ENCODE measurements around the gene SHMT2. TPM values are rescaled to one million over a fixed set of nuclear protein-coding genes. Genes with fewer than 3 reads are reported as not detected.

Gene SHMT2
- total RNA-seq, 1 experiment from 2014 or later, result 227 TPM

GRCh38 chr12:57229046-57229633 is 371 bp upstream of the SHMT2 start:
- H4K20me1 ChIP-seq (ENCODE audit: insufficient read depth), result peaks cover 20% of the 10 kb centered on the region

GRCh38 chr12:57230381-57231155 is 1.1 kb downstream of the SHMT2 start:
- TSS peak; percentile 46 for BruUV-seq (replicated peaks)
- no peak for DNase-seq
- no peaks in the 10 kb centered on the region for H3K9me2 ChIP-seq (ENCODE audit: insufficient read depth)
- intact Hi-C loops (cut with micrococcal nuclease; ENCODE audit: unreplicated experiment), result no loop called here
- no peak for TF ChIP-seq EZH2 (IDR thresholded peaks at IDR 0.05; ENCODE audit: low read depth)
- no peak for TF ChIP-seq CTCF (conservative IDR thresholded peaks at IDR 0.05)
- peak overlapping the region; percentile 97 for H3K27ac ChIP-seq
- H3K79me2 ChIP-seq (ENCODE audit: low read depth), result peaks cover 45% of the 10 kb centered on the region
- peaks cover 53% of the 10 kb centered on the region for H3F3A ChIP-seq (ENCODE audit: insufficient read depth, low read depth)
- H3K27me3 ChIP-seq (ENCODE audit: insufficient read depth, low read depth), result no peaks in the 10 kb centered on the region
- no peak overlapping the region for H2AFZ ChIP-seq
- ChIA-PET POLR2A (ENCODE audit: unreplicated experiment) (interaction anchor here (0.5 to 0.8 kb wide), 3 partner anchors 13 to 542 kb away, joined by 3 to 5 read pairs (median 3); no protein-coding TSS in a partner anchor), CTCF (interaction anchor here (0.5 to 1.9 kb wide), 3 partner anchors 8 to 89 kb away, joined by 3 to 30 read pairs (median 14); no protein-coding TSS in a partner anchor)
- peak overlapping the region; percentile 95 for H3K4me3 ChIP-seq
- peaks cover 23% of the 10 kb centered on the region for H4K20me1 ChIP-seq (ENCODE audit: insufficient read depth)
- peaks cover 30% of the 10 kb centered on the region for H3K4me1 ChIP-seq (replicated peaks; ENCODE audit: insufficient read depth)
- peak overlapping the region; percentile 97 for H3K4me2 ChIP-seq
- H3K36me3 ChIP-seq (ENCODE audit: low read depth), result peaks cover 38% of the 10 kb centered on the region
- no peaks in the 10 kb centered on the region for H3K9me3 ChIP-seq (ENCODE audit: insufficient read depth, low read depth)

More at GRCh38 chr12:57229046-57229633, 371 bp upstream of the SHMT2 start:
- TF ChIP-seq CTCF (conservative IDR thresholded peaks at IDR 0.05) (peak; percentile 29; the same call in 1 of the 2 replicates), EZH2 (IDR thresholded peaks at IDR 0.05; ENCODE audit: low read depth) (no peak)
- peaks cover 33% of the 10 kb centered on the region for H3K36me3 ChIP-seq (ENCODE audit: low read depth)
- intact Hi-C loops (cut with micrococcal nuclease; ENCODE audit: unreplicated experiment), result no loop called here
- no peaks in the 10 kb centered on the region for H3K27me3 ChIP-seq (ENCODE audit: insufficient read depth, low read depth)
- ChIA-PET POLR2A (ENCODE audit: unreplicated experiment) (interaction anchor here (0.7 to 1.0 kb wide), 2 partner anchors 117 to 768 kb away, joined by 3 to 5 read pairs; partner anchors contain the start of gene STAT6), CTCF (interaction anchor here (0.7 to 1.9 kb wide), 6 partner anchors 9 to 160 kb away, joined by 3 to 30 read pairs (median 4); partner anchors contain the start of gene NEMP1)
- peak overlapping the region; percentile 97 for H3K27ac ChIP-seq
- DNase-seq, result no peak
- no peaks in the 10 kb centered on the region for H3K9me2 ChIP-seq (ENCODE audit: insufficient read depth)
- peaks cover 30% of the 10 kb centered on the region for H3K4me1 ChIP-seq (replicated peaks; ENCODE audit: insufficient read depth)
- peaks cover 42% of the 10 kb centered on the region for H3F3A ChIP-seq (ENCODE audit: insufficient read depth, low read depth)
- BruUV-seq (replicated peaks), result TSS peak; percentile 85
- no peaks in the 10 kb centered on the region for H3K9me3 ChIP-seq (ENCODE audit: insufficient read depth, low read depth)
- peak overlapping the region; percentile 73 for H2AFZ ChIP-seq
- H3K79me2 ChIP-seq (ENCODE audit: low read depth), result peaks cover 45% of the 10 kb centered on the region
- peak overlapping the region; percentile 97 for H3K4me2 ChIP-seq
- peak overlapping the region; percentile 95 for H3K4me3 ChIP-seq

- TF ChIP-seq EZH2 (IDR thresholded peaks at IDR 0.05; ENCODE audit: low read depth) (no peak), CTCF (conservative IDR thresholded peaks at IDR 0.05) (no peak)
- H2AFZ ChIP-seq, result no peak overlapping the region
- no peaks in the 10 kb centered on the region for H3K9me3 ChIP-seq (ENCODE audit: insufficient read depth, low read depth)
- intact Hi-C loops (cut with micrococcal nuclease; ENCODE audit: unreplicated experiment), result no loop called here
- no peak for DNase-seq
- H3K79me2 ChIP-seq (ENCODE audit: low read depth), result peaks cover 45% of the 10 kb centered on the region
- H3F3A ChIP-seq (ENCODE audit: insufficient read depth, low read depth), result peaks cover 62% of the 10 kb centered on the region
- H3K27me3 ChIP-seq (ENCODE audit: insufficient read depth, low read depth), result no peaks in the 10 kb centered on the region
- H3K4me1 ChIP-seq (replicated peaks; ENCODE audit: insufficient read depth), result peaks cover 30% of the 10 kb centered on the region
- H3K27ac ChIP-seq, result peak overlapping the region; percentile 97; the same call in 1 of the 2 replicates
- no TSS peak for BruUV-seq (replicated peaks)
- H3K4me2 ChIP-seq, result peak overlapping the region; percentile 97
- H3K9me2 ChIP-seq (ENCODE audit: insufficient read depth), result no peaks in the 10 kb centered on the region
- CTCF ChIA-PET, result no interaction called here
- H3K4me3 ChIP-seq, result peak overlapping the region; percentile 95
- H4K20me1 ChIP-seq (ENCODE audit: insufficient read depth), result peaks cover 28% of the 10 kb centered on the region
- POLR2A ChIA-PET (ENCODE audit: unreplicated experiment), result interaction anchor here (0.6 kb wide), 1 partner anchor 60 kb away, joined by 3 read pairs; no protein-coding TSS in a partner anchor
- peaks cover 38% of the 10 kb centered on the region for H3K36me3 ChIP-seq (ENCODE audit: low read depth)
These were observed 1.9 kb downstream of the SHMT2 start for GRCh38 chr12:57231276-57232021.

Data from PC-9 (cell line).